Measurements from ENCODE around the gene GRAMD2B.
"Not testable (repeated sequence)": the region's sequence is repeated elsewhere in the genome, so short reads cannot be mapped to it uniquely, and the experiment has no call there.

Gene GRAMD2B

GRCh38 chr5:126450346-126450745 lies 27.1 kb downstream of the GRAMD2B start:
- no peak for DNase-seq (ENCODE audit: low spot score)

DNA sequence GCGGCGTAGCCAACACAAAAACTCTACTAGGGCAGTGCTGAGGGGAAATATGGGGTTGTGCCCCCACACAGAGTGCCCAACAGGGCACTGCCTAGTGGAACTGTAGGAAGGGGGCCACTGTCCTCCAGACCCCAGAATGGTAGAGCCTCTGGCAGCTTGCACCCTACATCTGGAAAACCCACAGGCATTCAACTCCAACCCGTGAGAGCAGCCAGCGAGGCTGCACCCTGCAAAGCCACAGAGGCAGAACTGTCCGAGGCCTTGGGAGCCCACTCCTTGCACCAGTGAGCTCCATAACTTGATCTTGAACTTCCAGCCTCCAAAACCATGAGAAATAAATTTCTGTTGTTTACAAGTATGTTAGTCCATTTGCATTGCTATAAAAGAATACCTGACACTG lies 27.7 kb downstream of the GRAMD2B start:
- no peak for DNase-seq (ENCODE audit: low spot score)

DNA sequence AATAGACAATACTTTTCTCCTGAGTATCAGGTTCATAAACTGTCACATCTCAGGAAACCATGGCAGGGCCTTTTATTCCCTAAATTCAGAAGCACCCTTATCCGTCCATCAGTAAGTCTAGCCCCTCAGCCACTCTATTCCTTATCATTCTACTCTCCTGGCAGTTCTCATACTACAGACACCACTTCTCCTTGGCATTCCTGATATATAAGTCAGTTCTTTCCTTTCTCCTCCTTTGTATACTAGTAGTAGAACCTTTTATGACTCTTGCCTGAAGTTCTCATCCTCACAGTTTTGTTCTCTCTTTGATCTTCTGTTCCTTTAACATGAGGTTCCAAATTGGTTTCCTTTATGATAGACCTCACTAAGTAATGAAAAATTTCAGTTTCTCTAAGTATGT lies 29.3 kb downstream of the GRAMD2B start:
- DNase-seq (ENCODE audit: low spot score) = no peak

- no peak for DNase-seq (ENCODE audit: low spot score)
These were observed 30.9 kb downstream of the GRAMD2B start for GRCh38 chr5:126454081-126454480.

GRCh38 chr5:126454535-126454934 lies 31.3 kb downstream of the GRAMD2B start:
- DNase-seq (ENCODE audit: low spot score) = no peak

GRCh38 chr5:126455264-126455663 lies 32.1 kb downstream of the GRAMD2B start:
- no peak for DNase-seq (ENCODE audit: low spot score)

DNA sequence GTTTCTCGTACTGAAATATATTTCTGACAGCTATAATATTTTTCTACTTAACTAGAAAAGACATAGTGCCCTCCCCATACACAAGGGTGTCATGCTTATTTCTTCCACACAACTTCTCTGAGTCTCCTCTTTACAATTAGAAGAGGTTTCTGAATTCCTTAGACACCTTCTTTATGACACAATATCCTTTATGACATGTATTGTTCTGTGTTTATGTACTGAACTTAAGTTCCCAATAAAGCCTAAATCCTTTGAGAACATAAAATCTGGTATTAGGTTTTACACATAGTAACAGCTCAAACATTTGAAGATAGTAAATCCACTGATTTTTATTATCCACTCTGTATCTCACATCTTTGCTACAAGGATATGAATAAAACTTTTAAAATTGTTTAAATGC lies 32.5 kb downstream of the GRAMD2B start:
- DNase-seq (ENCODE audit: low spot score) = no peak

GRCh38 chr5:126456217-126456820 lies 33.1 kb downstream of the GRAMD2B start:
- DNase-seq (ENCODE audit: low spot score) = no peak

DNA sequence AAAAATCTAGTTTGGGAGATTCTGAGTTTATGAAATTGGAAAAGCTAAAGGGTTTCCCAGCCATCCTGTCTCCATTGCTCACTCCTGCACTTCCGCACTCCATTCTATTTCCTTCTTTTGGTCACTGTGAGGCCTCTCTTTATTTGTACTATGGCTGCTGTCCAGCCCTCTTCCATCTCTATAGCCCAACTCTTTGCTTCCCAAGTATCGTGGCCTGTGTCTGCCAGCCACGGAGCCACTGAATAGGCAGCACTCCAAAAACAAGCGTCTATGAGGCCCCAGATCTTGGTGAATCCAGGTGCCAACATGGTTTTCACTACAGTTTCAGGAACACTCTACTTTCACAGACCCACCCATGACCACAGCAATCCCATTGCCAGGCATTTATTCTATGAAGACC lies 37.2 kb downstream of the GRAMD2B start:
- no peak for DNase-seq (ENCODE audit: low spot score)

DNA sequence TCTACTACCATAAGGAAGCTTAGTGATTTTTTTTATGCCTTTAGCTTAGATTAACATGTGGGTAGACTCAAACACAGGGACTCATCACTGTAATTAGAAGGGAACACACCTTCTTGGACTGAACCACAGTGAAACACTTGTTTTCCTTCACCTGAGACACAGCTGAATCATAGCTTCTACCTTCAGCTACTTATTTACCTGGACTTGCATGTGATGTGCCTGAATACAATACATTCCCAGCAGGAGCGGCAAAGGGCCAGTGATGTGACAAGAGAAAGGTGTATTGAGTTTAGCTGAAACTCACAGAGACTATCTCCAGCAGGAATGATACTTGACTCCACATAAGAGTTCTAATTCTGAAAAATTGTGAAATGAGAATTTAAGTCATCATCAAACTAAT lies 37.8 kb downstream of the GRAMD2B start:
- no peak for DNase-seq (ENCODE audit: low spot score)

DNA sequence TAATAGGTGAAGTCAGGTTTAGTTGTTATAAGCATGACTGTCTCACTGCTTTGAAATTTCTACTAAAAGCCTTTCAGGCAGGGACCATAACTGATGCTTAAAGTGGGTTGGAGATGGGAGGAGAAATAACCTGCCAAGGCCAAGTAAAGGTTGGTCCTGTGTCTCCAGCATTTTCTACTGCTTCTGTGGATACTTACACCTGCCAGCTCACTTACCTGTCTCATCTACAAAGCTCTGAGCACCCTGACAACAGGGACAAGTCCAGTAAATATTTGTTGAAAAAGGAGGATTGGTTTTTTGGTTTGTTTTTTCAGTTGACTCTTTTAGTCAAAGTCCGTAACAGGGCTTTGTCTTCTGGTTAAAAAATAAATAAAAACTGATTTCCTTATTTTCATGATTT lies 38.6 kb downstream of the GRAMD2B start:
- DNase-seq (ENCODE audit: low spot score) = no peak

- DNase-seq (ENCODE audit: low spot score) = no peak
These were observed 39.2 kb downstream of the GRAMD2B start for GRCh38 chr5:126462239-126463014.

DNA sequence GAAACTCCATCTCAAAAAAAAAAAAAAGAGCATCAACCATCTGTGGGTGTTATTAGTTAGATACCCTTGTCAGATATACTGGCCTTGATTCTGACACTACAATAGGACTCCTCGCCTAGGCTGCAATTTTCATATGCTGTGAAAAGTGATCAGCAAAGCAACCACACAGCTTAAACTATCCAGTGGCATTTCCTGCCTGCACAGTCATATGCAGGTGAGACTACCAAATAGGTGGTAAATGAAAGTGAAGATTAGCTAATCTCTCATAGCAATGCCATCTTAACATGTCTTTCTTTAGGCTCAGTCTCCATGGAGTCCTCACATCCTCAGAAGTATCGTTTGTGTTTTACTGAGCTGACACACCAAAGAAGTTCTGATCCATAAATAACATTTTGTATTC lies 40.8 kb downstream of the GRAMD2B start:
- DNase-seq (ENCODE audit: low spot score) = no peak

GRCh38 chr5:126464959-126465358 lies 41.8 kb downstream of the GRAMD2B start:
- DNase-seq (ENCODE audit: low spot score) = peak; percentile 33

DNA sequence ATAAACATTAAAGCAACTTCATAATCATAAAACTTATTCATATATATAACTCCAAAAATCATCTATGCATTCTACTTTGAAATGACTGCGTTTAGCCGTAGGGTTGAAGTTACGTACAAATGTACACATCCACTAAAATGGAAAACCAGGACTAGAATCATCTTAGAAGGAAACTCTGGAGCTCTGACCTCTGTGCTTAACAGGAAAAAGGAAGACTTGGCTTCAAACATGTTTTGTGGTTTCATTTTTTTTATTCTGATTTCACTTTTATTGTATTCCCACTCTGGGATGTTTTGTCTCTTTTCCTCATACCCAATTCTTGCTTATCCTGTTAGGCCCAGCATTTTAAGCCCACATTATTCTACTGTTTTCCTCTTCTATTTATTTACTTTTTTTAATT lies 44.9 kb downstream of the GRAMD2B start:
- no peak for DNase-seq (ENCODE audit: low spot score)

GRCh38 chr5:126469536-126470316 lies 46.5 kb downstream of the GRAMD2B start:
- DNase-seq (ENCODE audit: low spot score) = no peak

GRCh38 chr5:126470529-126470928 lies 47.3 kb downstream of the GRAMD2B start:
- DNase-seq (ENCODE audit: low spot score) = not testable (repeated sequence)

- DNase-seq (ENCODE audit: low spot score) = no peak
These were observed 48.0 kb downstream of the GRAMD2B start for GRCh38 chr5:126471247-126471646.

- no peak for DNase-seq (ENCODE audit: low spot score)
These were observed 48.8 kb downstream of the GRAMD2B start for GRCh38 chr5:126471875-126472537.

GRCh38 chr5:126472538-126472889 lies 49.3 kb downstream of the GRAMD2B start:
- DNase-seq (ENCODE audit: low spot score) = no peak

DNA sequence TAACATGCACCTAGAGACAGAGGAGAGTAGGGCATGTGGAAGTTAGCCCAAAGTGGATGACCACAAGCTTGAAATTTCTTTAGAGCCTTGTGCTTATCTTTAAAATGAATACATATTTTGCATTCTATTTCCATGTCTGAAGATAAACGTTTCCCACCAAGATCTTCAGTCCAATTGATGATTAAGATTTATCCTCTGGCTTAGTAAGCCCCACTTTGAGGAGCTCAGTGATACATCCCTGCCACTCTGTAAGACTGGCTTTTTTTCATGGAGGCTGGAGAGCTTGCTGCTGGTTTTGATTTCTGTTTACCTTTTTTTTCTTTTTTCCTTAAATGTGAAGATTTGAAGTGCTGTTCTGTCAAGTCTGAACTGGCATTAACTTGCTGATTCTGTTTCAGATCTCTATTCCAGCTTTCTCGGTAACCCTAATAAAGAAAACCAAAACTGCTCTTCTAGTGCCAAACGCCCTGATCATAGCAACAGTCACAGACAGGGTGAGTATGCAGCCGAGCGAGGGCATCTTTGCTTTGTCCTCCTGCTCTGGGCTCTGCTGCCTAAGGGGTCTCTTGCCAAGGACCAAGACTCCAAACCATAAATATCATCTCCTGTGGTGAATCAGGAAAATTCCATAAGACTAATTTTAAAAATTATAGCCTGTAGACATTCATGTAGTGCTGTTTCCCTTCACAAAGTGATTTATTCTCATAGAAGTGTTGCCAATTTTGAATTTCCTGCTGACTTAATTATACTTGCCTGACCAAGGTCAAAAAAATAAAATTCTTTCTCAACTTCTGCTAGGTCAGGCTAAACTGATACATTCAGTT lies 54.3 kb downstream of the GRAMD2B start:
- no peak for DNase-seq (ENCODE audit: low spot score)

DNA sequence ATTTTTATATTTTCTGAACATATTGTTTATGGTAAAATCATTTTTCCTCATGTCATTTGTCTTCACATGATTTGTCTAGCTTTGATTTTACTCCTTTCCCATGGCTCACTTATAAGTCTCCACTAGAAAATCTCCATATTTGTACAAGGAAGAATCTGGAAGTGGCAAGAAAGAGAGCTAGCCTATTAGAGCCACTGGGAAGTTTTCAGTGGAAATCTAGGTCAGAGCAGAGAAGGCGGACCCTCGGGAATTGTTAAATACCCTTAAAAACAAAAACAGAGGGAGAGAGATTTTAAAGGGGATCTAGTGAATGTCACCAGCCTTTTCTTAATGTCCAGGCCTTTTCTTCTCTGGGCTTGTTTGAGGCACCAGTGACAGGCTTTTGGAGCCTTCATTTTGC lies 56.6 kb downstream of the GRAMD2B start:
- no peak for DNase-seq (ENCODE audit: low spot score)

Data from HuH-7 (cell line).